Keratinocyte (primary cell): ENCODE measurements around the gene KLF6.

Experiments
- EZH2 ChIP-seq: IDR thresholded peaks from one replicate; pipeline ENCODE4 v1.6.1; 2012; ENCODE audit warnings: inconsistent platforms, mild to moderate bottlenecking, low read length, moderate library complexity
- TF ChIP-seq, protein P1 (sequence below), 3 experiments: IDR thresholded peaks in 1 of 3; conservative IDR thresholded peaks in 1 of 3; optimal IDR thresholded peaks in 1 of 3; 2 replicates in 2 of 3; 3 replicates in 1 of 3; pipeline versions ENCODE3 to v1.5.1; 2011; ENCODE audit warnings: low read length in 3 of 3, mild to moderate bottlenecking in 3 of 3, moderate library complexity in 2 of 3, control low read depth in 1 of 3, inconsistent platforms in 1 of 3; ENCODE audit not compliant: insufficient read depth in 2 of 3; ENCODE audit errors: extremely low read depth in 1 of 3

DNA sequence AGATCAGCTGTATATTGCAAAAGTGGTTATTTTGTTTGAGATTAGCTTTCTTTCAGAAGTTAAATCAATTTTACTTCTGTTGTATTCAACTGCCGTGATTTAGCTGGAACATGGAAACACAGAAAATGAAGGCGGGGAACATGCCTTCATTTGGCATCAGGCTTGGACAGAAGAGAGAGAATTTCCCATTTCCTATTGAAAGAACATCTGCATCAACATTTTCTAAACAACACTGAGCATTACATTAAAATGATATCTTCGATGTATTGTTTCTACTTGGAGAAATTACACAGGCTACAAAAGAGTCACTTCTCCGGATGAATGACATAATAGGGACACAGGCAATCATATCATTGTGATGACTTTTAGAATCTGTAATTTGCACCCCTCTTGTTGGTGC, 46.6 kb upstream of the KLF6 start:
- TF ChIP-seq, protein P1, sequence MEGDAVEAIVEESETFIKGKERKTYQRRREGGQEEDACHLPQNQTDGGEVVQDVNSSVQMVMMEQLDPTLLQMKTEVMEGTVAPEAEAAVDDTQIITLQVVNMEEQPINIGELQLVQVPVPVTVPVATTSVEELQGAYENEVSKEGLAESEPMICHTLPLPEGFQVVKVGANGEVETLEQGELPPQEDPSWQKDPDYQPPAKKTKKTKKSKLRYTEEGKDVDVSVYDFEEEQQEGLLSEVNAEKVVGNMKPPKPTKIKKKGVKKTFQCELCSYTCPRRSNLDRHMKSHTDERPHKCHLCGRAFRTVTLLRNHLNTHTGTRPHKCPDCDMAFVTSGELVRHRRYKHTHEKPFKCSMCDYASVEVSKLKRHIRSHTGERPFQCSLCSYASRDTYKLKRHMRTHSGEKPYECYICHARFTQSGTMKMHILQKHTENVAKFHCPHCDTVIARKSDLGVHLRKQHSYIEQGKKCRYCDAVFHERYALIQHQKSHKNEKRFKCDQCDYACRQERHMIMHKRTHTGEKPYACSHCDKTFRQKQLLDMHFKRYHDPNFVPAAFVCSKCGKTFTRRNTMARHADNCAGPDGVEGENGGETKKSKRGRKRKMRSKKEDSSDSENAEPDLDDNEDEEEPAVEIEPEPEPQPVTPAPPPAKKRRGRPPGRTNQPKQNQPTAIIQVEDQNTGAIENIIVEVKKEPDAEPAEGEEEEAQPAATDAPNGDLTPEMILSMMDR (optimal IDR thresholded peaks at IDR 0.05 in 1 of 3, IDR thresholded peaks at IDR 0.05 in 1 of 3, conservative IDR thresholded peaks at IDR 0.05 in 1 of 3; ENCODE audit: extremely low read depth in 1 of 3, insufficient read depth in 2 of 3, low read length in 3 of 3) = no peak
- no peak for TF ChIP-seq EZH2
